GM18508 (cell line): Measurements from ENCODE around the gene PRMT2.
"Not testable (repeated sequence)": the region's sequence is repeated elsewhere in the genome, so short reads cannot be mapped to it uniquely, and the experiment has no call there.

ENCODE experiments used
- ATAC-seq: cut with Tn5 transposase; IDR thresholded peaks from one replicate; pipeline ENCODE4 v1.9.1; 2021; ENCODE audit warnings: moderate number of reproducible peaks; ENCODE audit not compliant: insufficient read depth, unreplicated experiment

Gene PRMT2

DNA sequence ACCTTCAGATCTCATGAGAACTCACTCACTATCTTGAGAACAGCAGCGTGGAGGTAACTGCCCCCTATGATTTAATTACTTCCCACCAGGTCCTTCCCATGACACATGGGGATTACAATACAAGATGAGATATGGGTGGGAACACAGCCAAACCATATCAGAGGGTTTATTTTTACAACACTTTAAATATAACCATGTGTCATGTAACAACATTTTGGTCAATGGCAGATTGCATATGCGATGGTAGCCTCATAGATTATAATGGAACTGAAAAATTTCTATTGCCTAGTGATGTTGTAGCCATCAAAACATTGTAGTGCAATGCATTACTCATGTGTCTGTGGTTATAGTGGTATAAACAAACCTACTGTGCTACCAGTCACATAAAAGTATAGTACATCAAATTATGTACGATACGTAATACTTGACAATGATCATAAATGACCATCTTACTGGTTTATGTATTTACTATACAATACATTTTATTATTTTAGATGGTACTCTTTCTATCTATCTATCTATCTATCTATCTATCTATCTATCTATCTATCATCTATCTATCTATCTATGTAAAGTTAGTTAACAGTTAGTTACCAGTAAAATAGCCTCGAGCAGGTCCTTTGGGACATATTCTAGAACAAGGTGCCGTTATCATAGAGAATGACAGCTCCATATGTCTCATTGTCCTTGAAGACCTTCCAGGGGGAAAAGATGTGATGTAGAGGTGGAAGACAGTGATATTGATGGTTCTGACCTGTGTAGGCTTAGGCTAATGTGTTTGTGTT lies 18.0 kb upstream of the PRMT2 start:
- no peak for ATAC-seq

DNA sequence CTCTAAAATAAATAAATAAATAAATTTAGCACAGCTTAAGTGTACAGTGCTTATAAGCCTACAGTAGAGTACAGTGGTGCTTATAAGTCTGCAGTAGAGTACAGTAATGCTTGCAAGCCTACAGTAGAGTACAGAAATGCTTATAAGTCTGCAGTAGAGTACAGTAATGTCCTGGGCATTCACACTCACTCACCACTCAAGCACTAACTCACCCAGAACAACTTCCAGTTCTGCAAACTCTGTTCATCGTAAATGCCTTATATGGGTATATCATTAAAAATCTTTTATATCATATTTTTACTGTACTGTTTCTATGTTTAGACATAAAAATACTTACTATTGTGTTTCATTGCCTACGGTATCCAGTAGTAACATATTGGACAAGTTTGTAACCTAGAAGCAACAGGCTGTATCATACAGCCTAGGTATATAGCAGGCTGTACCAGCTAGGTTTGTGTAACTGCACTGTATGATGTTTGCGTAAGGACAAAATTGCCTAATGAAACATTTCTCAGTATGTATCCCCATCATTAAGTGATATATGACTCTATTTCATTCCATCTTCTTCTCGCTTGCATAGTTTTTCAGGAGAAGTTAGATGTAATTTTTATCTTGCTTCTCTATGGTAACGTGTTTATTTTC lies 16.6 kb upstream of the PRMT2 start:
- ATAC-seq: no peak

DNA sequence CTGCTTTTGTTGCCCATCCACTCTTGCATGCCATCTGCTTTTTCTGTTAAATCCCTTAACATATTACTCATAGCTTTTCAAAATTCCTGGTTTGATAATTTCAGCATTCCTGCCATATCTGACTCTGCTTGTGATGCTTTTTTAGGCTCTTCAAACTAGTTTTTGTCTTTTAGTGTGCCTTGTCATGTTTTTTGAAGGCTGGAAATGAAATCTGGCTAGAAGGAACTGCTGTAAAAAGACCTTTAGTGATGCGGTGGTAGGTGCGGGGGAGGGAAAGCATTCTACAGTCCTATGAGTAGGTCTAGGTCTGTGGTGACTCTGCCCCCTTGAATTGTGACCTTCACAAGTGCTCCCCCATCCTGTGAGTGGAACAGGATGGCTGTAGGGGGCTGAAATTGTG lies 15.6 kb upstream of the PRMT2 start:
- no peak for ATAC-seq

DNA sequence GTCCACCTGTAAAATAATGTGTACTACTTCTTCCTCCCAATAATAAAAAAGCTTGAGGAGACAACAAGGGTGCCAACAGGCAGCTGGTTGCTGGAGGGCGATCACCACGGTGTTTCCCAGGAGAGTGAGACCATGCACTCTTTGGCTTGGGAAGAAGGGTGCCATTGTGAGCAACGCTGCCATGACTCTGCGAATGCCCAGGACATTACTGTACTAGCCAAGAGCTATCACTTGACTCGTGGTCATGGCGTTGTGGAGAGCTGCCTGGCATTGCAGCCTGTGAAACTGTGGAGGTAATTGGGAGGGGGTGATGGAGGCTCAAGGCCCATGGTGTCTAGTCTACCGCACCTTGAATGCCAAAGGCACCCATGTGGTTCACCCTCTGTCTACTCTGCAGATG lies 14.6 kb upstream of the PRMT2 start:
- no peak for ATAC-seq

DNA sequence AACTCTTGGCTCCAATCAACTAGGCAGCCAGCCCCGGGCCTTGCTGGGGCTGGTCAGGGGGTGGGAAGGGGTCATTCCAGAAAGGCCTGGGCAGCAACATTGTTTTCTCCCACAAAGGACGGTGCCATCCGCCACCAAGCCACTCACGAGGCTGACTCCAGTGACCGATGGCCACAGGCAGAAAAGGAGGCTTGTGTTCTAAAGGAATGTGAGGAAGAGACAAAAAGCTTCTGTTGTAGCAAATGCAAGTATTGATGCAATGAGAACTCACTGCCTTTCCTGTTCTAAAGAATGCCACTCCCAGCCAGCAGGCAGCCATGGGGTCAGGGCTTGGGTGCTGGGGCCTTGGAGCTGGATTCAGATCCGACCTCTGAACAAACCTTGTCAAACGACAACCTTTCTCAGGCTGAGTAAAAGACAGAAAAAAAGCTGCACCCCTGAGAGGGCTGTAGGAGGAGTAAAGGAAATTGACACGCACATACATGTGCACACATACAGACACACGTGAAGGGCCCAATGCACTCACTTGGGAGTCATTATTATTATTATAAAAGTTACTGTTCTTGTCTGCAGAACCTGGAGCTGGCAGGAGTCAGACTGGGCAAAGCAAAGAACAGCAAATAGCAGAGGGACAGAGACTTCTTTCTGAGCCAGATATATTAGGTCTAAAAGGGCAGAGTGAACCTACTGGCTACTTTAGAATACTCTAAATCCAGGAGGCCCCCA lies 13.9 kb upstream of the PRMT2 start:
- ATAC-seq: no peak

DNA sequence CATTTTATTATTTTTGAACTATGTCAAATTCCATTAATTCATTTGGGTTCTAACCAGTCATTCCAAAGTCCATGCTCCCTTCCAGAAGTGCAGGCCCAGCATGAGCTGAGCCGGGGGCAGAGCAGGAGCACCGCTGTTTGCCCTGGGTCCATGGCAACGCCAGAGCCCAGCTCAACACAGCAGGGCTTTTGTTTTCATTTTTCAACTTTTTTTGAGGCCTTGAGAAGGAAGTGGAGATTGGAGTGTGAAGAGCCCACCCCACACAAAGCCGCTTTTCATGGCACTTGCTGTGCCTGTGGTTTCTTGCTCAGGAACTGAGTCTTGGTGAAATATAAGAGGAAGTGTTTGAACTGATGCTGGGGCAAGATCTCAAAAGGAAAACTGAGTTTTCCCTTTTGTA lies 13.2 kb upstream of the PRMT2 start:
- ATAC-seq: no peak

DNA sequence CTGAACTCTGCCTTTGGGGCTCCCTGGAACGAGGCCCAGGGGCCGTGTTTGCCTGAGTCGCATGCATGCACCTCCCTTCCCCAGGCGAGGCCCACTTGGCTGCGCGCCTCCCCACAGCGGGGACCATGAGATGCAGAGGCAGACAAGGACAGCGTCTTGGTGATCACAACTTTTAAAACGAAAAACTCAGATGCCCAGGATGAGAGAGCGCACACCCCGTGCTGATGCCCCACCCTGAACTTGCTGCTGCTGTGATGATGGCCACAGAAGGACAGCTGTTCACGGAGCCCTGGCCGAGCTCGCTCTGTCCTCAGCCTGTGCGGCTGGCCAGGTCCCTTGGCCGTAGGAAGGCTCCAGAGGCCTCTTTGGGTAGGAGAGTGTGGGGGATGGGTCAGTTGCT lies 11.4 kb upstream of the PRMT2 start:
- ATAC-seq: no peak

DNA sequence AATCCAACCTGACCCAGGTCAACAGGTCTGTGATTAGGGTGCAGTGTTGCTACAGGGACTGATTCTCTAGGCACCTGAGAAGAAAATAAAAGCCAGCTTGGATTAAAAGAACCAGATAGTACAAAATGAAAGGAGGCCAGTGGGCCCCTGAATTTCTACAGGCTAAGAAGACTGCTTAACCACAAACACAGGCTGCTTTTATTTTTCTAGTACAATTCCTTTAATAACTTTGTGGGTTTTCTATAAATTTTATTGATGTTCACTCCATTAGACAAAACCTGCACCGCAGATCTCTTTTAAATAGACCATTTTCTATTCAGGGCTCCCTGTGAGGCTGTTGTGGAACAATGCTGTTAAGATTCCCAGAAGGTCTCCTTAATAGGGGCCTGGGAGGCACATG lies 9.7 kb upstream of the PRMT2 start:
- ATAC-seq: no peak

DNA sequence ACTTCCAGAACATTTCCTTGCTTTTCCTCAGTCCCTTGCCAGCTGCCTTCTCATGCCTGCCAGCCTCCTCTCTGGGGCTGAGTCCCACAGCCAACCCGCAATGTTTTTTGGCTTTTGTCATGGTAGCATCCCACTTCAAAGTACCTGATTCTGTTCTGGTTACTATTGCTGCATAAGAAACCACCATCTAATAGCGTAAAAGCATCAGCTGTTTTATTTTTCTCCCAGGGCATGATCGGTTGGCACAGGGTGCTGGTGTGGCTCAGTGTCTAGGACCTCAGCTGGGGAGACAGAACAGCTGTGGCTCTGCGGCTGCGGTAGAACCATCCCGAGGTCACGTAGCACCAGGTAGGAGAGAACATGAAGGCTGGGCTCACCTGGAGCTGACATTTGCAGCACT lies 8.9 kb upstream of the PRMT2 start:
- ATAC-seq: no peak

DNA sequence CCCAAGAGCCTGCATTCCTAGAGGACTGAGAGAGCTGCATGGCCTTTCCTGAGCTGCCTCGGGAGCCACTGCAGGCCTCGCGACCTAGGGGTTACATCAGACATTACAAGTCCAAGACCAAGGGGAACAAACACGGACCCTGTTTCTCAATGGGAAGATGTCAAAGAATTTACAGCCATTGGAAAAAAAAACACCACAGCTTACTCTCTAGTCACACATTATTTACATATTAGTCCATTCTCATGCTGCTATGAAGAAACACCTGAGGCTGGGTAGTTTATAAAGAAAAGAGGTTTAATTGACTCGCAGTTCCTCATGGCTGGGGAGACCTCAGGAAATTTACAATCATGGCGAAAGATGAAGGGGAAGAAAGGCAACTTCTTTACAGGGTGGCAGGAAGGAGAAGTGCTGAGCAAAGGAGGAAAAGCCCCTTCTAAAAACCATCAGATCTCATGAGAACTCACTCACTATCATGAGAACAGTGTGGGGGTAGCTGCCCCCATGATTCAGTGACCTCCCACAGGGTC lies 8.4 kb upstream of the PRMT2 start:
- no peak for ATAC-seq

DNA sequence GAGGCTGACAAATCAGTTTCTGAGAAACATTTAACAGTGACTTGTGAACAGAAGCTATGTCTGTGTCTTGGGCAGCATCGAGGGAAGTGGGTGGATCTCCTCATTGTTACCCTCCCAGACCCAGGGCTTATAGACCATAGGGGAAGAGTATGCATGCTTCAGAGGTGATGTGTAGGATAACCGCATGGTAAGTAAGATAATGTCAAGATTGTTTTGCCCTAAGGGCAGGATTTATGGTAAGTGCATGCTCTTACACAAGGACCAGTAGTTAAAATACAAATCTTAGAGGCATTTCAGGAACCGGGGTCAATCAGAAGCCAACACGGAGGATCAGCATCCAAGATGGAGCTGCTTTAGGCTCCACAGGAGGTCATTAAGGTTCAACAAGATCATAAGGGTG lies 7.7 kb upstream of the PRMT2 start:
- no peak for ATAC-seq

DNA sequence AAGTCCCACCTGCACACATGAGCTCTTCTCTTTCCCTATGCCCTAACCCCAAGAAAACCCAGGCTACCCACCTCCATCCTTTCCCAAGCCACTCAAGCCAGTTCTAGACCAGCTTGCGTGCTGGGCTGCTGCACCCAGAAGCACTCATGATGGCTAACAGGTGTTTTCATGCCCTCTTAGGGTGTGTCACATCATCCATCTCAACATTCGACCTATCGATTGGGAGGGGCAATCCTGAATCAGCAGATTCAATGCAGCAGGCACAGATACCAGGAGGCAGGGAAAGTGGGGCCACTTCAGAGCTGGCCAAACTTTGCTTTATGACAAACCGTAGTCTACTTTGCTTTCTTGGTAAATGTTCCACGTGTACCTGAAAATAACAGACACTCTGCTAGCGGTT lies 6.6 kb upstream of the PRMT2 start:
- no peak for ATAC-seq

DNA sequence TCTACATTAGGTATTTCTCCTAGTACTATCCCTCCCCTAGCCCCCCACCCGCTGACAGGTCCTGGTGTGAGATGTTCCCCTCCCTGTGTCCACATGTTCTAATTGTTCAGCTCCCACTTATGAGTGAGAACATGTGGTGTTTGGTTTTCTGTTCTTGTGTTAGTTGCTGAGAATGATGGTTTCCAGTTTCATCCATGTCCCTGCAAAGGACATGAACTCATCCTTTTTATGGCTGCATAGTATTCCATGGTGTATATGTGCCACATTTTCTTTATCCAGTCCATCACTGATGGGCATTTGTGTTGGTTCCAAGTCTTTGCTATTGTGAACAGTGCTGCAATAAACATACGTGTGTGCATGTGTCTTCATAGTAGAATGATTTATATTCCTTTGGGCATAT lies 4.6 kb upstream of the PRMT2 start:
- not testable (repeated sequence) for ATAC-seq

DNA sequence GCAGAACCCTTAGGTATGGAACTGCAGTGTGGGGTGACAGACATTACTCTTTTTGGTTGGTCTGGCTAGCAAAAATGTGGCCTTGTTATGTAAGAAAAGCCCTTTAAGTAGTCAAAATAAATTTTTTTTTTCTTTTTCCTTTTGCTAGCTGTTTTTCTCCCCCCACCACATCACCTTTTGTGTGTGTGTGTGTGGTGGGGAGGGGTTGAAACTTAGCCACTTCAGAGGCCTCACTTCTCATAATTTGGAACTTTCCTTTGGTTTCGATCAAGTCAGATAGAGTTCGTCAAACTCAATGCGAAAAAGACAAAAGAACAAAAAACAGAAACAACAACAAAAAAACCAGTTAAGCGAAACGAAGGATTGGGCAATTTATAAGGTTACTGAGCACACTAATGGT lies 1.9 kb upstream of the PRMT2 start:
- ATAC-seq: no peak

DNA sequence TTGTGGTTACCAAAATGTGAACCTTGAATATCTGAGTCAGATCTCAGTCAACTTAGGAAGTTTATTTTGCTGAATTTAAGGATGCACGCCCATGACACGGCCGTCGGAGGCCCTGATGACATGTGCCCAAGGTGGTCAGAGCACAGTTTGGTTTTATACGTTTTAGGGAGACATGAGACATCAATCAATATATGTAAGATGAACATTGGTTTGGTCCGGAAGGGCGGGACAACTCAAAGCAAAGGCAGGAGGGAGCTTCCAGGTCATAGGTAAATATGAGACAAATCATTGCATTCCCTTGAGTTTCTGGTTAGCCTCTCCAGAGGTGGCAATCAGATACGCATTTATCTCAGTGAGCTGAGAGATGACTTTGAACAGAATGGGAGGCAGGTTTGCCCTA lies 1.0 kb upstream of the PRMT2 start:
- no peak for ATAC-seq

DNA sequence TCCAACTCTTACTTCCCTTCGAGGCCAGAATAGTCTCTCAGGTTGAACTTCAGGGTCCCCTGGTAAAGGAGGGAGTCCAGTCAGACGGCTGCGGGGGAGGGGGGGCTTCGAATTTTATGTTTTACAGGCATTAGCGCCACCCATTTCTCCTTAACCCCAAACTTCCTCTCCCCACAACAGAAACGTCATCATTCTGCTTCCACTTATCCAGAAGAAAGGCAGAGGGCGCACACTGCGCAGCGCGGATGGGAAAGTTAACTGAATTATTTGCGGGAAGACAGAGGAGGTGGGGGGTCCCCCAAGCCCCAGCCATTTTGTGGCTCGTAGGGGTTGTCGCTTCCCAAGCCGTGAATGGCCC lies 529 bp upstream of the PRMT2 start:
- ATAC-seq: peak; percentile 3

DNA sequence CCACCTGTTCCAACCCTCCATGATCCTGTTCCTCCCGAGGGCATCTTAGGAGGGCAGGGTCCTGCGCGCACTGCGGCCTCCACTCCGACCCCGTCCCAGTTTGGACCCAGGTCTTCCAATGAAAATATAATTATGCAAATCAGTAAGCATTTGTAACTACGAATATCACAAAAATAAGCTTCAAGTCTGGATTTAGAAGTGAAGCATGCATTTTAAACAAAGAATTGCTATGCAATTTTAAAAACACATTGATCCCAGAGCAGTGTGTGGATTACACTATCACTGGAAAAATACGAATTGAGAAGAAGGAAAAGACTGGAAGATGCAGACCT lies 673 bp downstream of the PRMT2 start:
- ATAC-seq: no peak

DNA sequence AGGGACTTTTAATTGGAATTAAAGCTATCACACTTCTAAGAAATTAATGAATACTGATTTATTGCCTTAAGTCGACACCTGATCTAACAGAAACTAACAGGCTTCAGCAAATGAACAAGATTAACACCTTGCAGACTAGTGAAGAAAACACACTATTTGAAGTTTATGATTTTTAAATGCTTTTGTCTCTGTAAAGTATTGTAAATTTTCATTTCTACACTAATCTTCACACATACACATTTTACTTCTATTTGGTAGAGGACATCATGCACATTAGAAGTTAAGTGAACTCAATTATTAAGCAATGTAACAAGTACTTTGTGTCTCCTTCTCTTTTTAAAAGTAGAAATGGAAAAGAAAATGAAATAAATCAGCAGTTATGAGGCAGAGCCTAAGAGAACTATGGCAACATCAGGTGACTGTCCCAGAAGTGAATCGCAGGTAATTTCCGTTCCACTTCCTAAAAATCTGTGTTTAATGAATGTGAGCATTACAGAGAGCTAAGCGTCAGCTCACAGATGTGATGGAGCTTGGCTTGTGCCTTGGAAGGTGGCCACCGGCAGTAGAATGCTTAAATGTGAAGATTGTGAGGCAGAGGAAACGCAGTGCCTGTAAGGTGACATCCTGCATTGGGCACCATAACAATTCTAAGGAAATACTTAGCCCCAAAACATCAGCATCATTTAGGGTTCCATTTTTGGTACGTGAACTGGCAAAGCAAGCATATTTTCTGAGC lies 1.2 kb downstream of the PRMT2 start:
- no peak for ATAC-seq

DNA sequence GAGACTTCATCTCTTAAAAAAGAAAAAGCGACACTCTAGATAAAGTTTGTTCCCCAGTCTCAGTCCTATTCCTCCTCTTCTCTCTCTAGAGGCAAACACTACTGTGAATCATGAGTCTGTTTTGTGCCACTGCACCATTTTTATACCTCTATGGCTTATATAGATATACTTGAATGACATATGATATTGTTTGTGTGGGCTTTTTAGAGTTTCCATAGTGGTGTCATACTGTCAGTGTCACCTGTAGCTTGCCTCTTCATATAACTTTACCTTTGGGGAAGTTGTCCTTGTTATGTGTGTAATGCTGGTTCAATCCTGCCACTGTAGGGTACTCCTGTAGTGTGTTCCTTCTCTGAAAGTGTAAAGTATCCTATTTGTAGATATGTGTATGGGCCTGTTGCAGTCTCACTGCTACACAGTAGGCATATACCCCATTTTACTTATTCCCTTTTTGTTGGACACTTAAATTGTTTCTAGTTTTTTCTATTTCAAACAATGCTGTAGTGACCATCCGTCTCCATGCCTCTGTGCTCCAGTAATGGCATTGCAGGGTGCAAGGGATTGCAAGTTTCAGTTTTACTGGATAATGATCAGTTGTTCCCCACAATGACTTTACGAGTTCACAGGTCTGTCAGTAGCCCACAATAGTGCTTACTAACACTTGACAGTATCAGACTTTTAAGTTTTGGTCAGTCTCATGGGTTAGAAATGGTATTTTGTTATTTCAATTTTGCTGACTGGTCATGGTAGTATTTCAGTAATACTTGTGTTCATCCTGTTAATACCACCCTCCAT lies 2.7 kb downstream of the PRMT2 start:
- no peak for ATAC-seq
